ENCODE measurements around the gene CSE1L. TPM values are rescaled to one million over a fixed set of nuclear protein-coding genes. Genes with fewer than 3 reads are reported as not detected.
"Not testable (repeated sequence)": the region's sequence is repeated elsewhere in the genome, so short reads cannot be mapped to it uniquely, and the experiment has no call there.

CSE1L gene
- polyA plus RNA-seq, 1 of the 3 experiments (the other 2 are of a cell fraction) = 18.8 TPM

- CTCF ChIA-PET = interaction anchor here (1.0 to 1.2 kb wide), 3 partner anchors 9 to 40 kb away, joined by 3 read pairs; no protein-coding TSS in a partner anchor
- no peak for DNase-seq
- no peak overlapping the region for H3K4me2 ChIP-seq
- no peak overlapping the region for H3K27ac ChIP-seq (ENCODE audit: low read depth in 2 of 2, low read length in 1 of 2)
- no peaks in the 10 kb centered on the region for H4K20me1 ChIP-seq (ENCODE audit: insufficient read depth)
- no peaks in the 10 kb centered on the region for H3K9me2 ChIP-seq
- no peaks in the 10 kb centered on the region for H3K9me3 ChIP-seq
- H3K36me3 ChIP-seq (replicated peaks in 1 of 2; ENCODE audit: control insufficient read depth in 1 of 2, insufficient read depth in 2 of 2, low read length in 1 of 2) = peaks cover 65 to 71% of the 10 kb centered on the region in 2 experiments
- POLR2A ChIA-PET = no interaction called here
- H3F3A ChIP-seq (replicated peaks; ENCODE audit: insufficient read depth) = peaks cover 7% of the 10 kb centered on the region
- no peaks in the 10 kb centered on the region for H3K4me1 ChIP-seq (ENCODE audit: control insufficient read depth in 1 of 2, insufficient read depth in 2 of 2, low read depth in 1 of 2, low read length in 1 of 2)
- WGBS (ENCODE audit: low lambda C conversion rate) = 96% methylated on average over 4 of the region's 4 CpGs
- no peak overlapping the region for H2AFZ ChIP-seq (ENCODE audit: low read depth)
- H3K27me3 ChIP-seq (ENCODE audit: insufficient read depth) = no peaks in the 10 kb centered on the region
- H3K79me2 ChIP-seq (ENCODE audit: insufficient read depth) = peaks cover 17% of the 10 kb centered on the region; the same call in 1 of the 2 replicates
- TF ChIP-seq RFX5 (IDR thresholded peaks at IDR 0.05; ENCODE audit: low read length) (no peak), TCF12 (IDR thresholded peaks at IDR 0.05) (no peak), SIN3A (IDR thresholded peaks at IDR 0.05; ENCODE audit: borderline replicate concordance, low read depth, low read length) (no peak), TEAD4 (IDR thresholded peaks at IDR 0.05; ENCODE audit: borderline replicate concordance, insufficient read depth) (no peak), CTCF (IDR thresholded peaks at IDR 0.05) (no peak)
- no peak overlapping the region for H3K4me3 ChIP-seq (ENCODE audit: low read depth in 2 of 2, low read length in 1 of 2)
- H3K9ac ChIP-seq = no peak overlapping the region
Observed at GRCh38 chr20:49098136-49098535, 52.0 kb downstream of the CSE1L start.

GRCh38 chr20:49099011-49099410 lies 52.9 kb downstream of the CSE1L start:
- no peaks in the 10 kb centered on the region for H3K9me2 ChIP-seq
- H3K4me3 ChIP-seq (ENCODE audit: low read depth in 2 of 2, low read length in 1 of 2) = no peak overlapping the region
- H3K4me1 ChIP-seq (ENCODE audit: control insufficient read depth in 1 of 2, insufficient read depth in 2 of 2, low read depth in 1 of 2, low read length in 1 of 2) = no peaks in the 10 kb centered on the region
- TF ChIP-seq CHD2 (IDR thresholded peaks at IDR 0.05; ENCODE audit: low read length, partially characterized antibody) (no peak), GABPA (IDR thresholded peaks at IDR 0.05; ENCODE audit: low read depth) (no peak), FOSL2 (IDR thresholded peaks at IDR 0.05; ENCODE audit: borderline replicate concordance, low read depth) (no peak)
- ChIA-PET CTCF (interaction anchor here (0.6 to 1.2 kb wide), 3 partner anchors 10 to 111 kb away, joined by 3 read pairs; no protein-coding TSS in a partner anchor), POLR2A (no interaction called here)
- no peak overlapping the region for H3K4me2 ChIP-seq
- no peaks in the 10 kb centered on the region for H4K20me1 ChIP-seq (ENCODE audit: insufficient read depth)
- H3K79me2 ChIP-seq (ENCODE audit: insufficient read depth) = peaks cover 17% of the 10 kb centered on the region; the same call in 1 of the 2 replicates
- peaks cover 57 to 75% of the 10 kb centered on the region in 2 experiments for H3K36me3 ChIP-seq (replicated peaks in 1 of 2; ENCODE audit: control insufficient read depth in 1 of 2, insufficient read depth in 2 of 2, low read length in 1 of 2)
- 97% methylated on average over 3 of the region's 3 CpGs for WGBS (ENCODE audit: low lambda C conversion rate)
- no peak for DNase-seq
- no peak overlapping the region for H2AFZ ChIP-seq (ENCODE audit: low read depth)
- H3K27me3 ChIP-seq (ENCODE audit: insufficient read depth) = no peaks in the 10 kb centered on the region
- H3K27ac ChIP-seq (ENCODE audit: low read depth in 2 of 2, low read length in 1 of 2) = no peak overlapping the region
- H3F3A ChIP-seq (replicated peaks; ENCODE audit: insufficient read depth) = peaks cover 7% of the 10 kb centered on the region
- no peaks in the 10 kb centered on the region for H3K9me3 ChIP-seq
- no peak overlapping the region for H3K9ac ChIP-seq

- H4K20me1 ChIP-seq (ENCODE audit: insufficient read depth); H3K4me2 ChIP-seq; H3K9ac ChIP-seq; H3K27ac ChIP-seq (ENCODE audit: low read depth in 2 of 2, low read length in 1 of 2); DNase-seq; H3K9me3 ChIP-seq; H3F3A ChIP-seq (replicated peaks; ENCODE audit: insufficient read depth); H3K4me1 ChIP-seq (ENCODE audit: control insufficient read depth in 1 of 2, insufficient read depth in 2 of 2, low read depth in 1 of 2, low read length in 1 of 2); H3K27me3 ChIP-seq (ENCODE audit: insufficient read depth); H2AFZ ChIP-seq (ENCODE audit: low read depth); H3K9me2 ChIP-seq; POLR2A ChIA-PET; H3K4me3 ChIP-seq (ENCODE audit: low read depth in 2 of 2, low read length in 1 of 2): not testable (repeated sequence)
- 97% methylated on average over 5 of the region's 5 CpGs for WGBS (ENCODE audit: low lambda C conversion rate)
- CTCF ChIA-PET = interaction anchor here (0.7 to 1.0 kb wide), 4 partner anchors 33 to 171 kb away, joined by 3 read pairs; no protein-coding TSS in a partner anchor
- H3K79me2 ChIP-seq (ENCODE audit: insufficient read depth) = peaks cover 17% of the 10 kb centered on the region; the same call in 1 of the 2 replicates
- H3K36me3 ChIP-seq (replicated peaks in 1 of 2; ENCODE audit: control insufficient read depth in 1 of 2, insufficient read depth in 2 of 2, low read length in 1 of 2) = peaks cover 45 to 68% of the 10 kb centered on the region in 2 experiments
Observed at GRCh38 chr20:49100292-49100691, 54.2 kb downstream of the CSE1L start.

All from SK-N-SH (cell line).